Lower leg skin (tissue), 4 donors: ENCODE data around the gene RPL3. TPM values are rescaled to one million over a fixed set of nuclear protein-coding genes. Genes with fewer than 3 reads are reported as not detected.

Source experiments
- DNase-seq, 2 donors: peaks; one replicate each; pipeline ENCODE4 v3.0.0-alpha.2; 2019; ENCODE audit warnings: low spot score in 2 of 2
- H3K4me3 ChIP-seq: fragments of 200-600 bp; sonication (generic); 2 replicates; pipeline ENCODE4 v1.5.1; 2017; ENCODE audit warnings: mild to moderate bottlenecking, low read depth; ENCODE audit not compliant: poor library complexity, severe bottlenecking
- CTCF ChIP-seq, 3 donors: fragments of 450-650 bp; IDR thresholded peaks; one replicate each; pipeline ENCODE4 v1.5.1; 2016; ENCODE audit warnings: antibody characterized with exemption in 3 of 3, mild to moderate bottlenecking in 3 of 3, moderate library complexity in 2 of 3
- POLR2A ChIP-seq, 2 donors: fragments of 450-650 bp; IDR thresholded peaks; one replicate each; pipeline ENCODE4 v1.6.1; 2016 to 2017; ENCODE audit warnings: antibody characterized with exemption in 2 of 2, mild to moderate bottlenecking in 1 of 2, moderate library complexity in 1 of 2
- WGBS, 2 donors: methylation state at CpG; one replicate each; pipeline ENCODE4 v1.1.5; 2018; 5-methylcytosine and 5-hydroxymethylcytosine counted together
- intact Hi-C: fragments of 100-400 bp; cut with DNase I; formaldehyde crosslinking; loops from one replicate; pipeline ENCODE4 v1.15.0; 2023; ENCODE audit warnings: low total_unique reads
- total RNA-seq, 4 donors: library from RNA; depleted of rRNA; stranded (reverse); fragments of >200 nt; gene quantifications; one replicate each; pipeline ENCODE4 v1.1.0, GENCODE V29; 2016

Gene RPL3
- total RNA-seq, 4 donors from 2014 or later: 2,414 to 3,362 (median 2,993) TPM

DNA sequence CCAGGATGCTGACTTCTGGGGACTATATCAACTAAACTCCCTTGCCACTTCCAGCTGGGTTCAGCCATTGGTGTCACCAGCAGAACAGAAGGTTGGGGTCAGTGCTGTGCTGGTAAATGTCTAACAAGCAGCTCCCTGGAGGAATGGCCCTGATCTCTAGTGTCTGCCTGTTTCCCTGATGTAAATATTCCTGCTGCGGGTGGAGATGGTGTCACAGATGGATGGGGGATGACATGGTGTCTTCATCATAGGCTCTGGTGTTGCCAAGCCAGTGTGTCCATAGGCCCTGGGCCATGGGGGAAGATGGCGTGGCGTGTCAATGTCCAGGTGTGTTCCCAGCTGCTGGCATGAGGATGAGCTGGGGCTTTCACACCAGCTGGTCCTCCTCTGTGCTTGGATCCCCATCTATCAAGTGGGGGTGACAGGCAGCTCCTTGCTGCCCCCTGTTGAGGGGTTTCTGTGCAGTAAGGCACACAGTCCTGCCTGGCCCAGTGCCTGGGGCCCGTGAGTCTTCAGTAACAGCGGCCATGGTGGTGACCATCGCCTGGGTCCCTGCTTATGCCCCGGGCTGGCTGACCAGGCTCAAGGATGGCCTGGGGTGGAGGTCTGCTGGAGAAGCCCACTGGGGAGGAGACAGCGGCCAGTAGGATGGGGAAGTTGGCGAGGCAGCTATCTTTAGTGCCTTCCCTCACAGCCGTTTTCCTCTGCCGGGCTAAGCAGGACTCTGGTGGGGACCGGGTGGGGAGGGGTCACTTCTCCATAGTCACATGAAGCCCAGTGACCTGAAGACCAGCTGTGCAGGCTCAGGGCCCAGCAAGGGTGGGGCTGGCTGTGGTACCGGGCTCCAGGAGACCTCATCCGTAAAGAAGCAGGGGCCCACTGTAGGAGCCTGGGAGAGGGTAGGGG lies 12.7 kb downstream of the RPL3 start:
- TF ChIP-seq CTCF (IDR thresholded peaks at IDR 0.05): no peak
- no peak for TF ChIP-seq POLR2A (IDR thresholded peaks at IDR 0.05)
- no peak overlapping the region for H3K4me3 ChIP-seq
- 72 to 81% methylated on average over 13 to 14 of the region's 14 CpGs for WGBS, 2 donors
- peak in 1 of 2 donors; percentile 43 for DNase-seq
- intact Hi-C loops: no loop called here

DNA sequence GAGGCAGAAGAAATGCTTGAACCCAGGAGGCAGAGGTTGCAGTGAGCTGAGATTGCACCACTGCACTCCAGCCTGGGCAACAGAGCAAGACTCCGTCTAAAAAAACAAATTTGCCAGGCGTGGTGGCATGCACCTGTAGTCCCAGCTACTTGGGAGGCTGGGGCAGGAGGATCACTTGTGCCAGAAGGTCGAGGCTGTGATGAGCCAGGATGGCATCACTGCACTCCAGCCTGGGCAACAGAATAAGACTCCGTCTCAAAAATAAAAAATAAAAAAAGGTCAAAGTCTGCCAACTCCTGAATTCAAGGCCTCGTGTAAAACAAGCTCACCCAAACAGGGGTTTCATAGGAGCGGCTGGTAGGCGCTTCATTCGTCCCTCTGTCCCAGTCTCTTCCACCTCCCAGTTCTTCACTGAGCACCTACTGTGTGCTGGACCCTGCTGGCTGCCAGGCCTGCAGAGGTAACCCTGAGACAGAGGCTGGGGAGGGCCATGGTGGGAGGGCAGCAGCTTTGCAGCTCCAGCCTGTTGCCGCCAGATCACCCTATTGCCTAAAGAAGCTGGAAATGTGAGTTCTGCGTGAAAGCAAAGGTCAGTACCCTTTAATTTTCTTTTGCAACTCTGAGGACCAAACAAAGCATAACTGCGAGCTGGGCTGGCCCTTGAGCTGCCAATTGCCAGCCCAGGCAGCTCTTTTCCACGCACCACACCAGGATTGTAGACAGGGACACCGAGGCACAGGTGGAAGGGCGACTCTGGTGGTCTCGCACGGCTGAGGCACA lies 15.3 kb downstream of the RPL3 start:
- intact Hi-C loops: no loop called here
- 87 to 92% methylated on average over 16 of the region's 16 CpGs for WGBS, 2 donors

DNA sequence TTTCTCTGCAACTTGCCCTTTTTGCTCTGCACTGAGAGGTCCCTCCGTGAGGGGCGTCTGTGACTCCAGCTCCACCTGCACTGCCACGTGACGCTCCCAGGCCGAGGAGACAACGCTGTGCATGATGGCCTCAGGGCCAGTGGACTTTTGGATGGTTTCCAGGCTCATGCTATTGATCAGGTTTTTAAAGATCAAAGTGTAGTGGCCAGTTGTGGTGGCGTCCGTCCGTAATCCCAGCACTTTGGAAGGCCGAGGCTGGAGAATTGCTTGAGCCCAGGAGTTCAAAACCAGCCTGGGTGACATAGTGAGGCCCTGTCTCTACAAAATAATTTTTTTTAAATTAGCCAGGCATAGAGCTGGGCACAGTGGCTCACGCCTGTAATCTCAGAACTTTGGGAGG lies 16.1 kb downstream of the RPL3 start:
- no peak overlapping the region for H3K4me3 ChIP-seq
- intact Hi-C loops: no loop called here
- no peak for TF ChIP-seq POLR2A (IDR thresholded peaks at IDR 0.05)
- 66 to 75% methylated on average over 11 of the region's 11 CpGs for WGBS, 2 donors
- DNase-seq: no peak

More for the DNA sequence above, 15.3 kb downstream of the RPL3 start:
- DNase-seq: no peak
- TF ChIP-seq CTCF (IDR thresholded peaks at IDR 0.05) (no peak), POLR2A (IDR thresholded peaks at IDR 0.05) (no peak)
- H3K4me3 ChIP-seq: no peak overlapping the region

GRCh38 chr22:39302431-39302960 lies 16.9 kb downstream of the RPL3 start:
- TF ChIP-seq CTCF (IDR thresholded peaks at IDR 0.05): no peak
- no peak for TF ChIP-seq POLR2A (IDR thresholded peaks at IDR 0.05)
- 90 to 92% methylated on average over 2 of the region's 2 CpGs for WGBS, 2 donors
- no peak for DNase-seq
- intact Hi-C loops: no loop called here
- no peak overlapping the region for H3K4me3 ChIP-seq

DNA sequence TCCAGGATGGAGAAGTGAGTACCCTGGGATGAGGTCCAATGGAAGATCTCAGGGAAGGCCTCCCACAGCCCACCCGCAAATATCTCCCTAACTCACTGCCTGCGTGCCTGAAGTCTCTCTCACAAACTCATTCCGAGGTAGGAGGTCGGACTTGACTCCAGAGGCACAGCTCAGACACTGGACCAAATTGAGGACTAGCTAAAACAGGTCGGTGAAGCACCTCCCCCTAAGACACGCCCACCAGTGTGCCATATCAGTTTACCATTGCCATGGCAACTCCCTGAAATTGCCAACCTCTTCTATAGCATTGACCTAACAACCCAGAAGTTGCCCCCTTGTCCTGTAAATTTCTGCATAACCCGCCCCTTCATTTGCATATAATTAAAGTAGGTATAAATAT lies 17.5 kb downstream of the RPL3 start:
- DNase-seq: no peak
- no peak for TF ChIP-seq CTCF (IDR thresholded peaks at IDR 0.05)
- TF ChIP-seq POLR2A (IDR thresholded peaks at IDR 0.05): no peak
- intact Hi-C loops: no loop called here
- H3K4me3 ChIP-seq: no peak overlapping the region
- WGBS, 2 donors: 61 to 66% methylated on average over 7 of the region's 7 CpGs

- DNase-seq: no peak
- intact Hi-C loops: no loop called here
- WGBS, 2 donors: 76 to 78% methylated on average over 9 of the region's 9 CpGs
These were observed 18.3 kb downstream of the RPL3 start for GRCh38 chr22:39301108-39301507.

More at GRCh38 chr22:39301108-39301507, 18.3 kb downstream of the RPL3 start:
- TF ChIP-seq CTCF (IDR thresholded peaks at IDR 0.05) (no peak), POLR2A (IDR thresholded peaks at IDR 0.05) (no peak)
- no peak overlapping the region for H3K4me3 ChIP-seq
